HG03378 (cell line): ENCODE data around the gene HMGN5.

Experiments
- ATAC-seq: cut with Tn5 transposase; IDR thresholded peaks from one replicate; pipeline ENCODE4 v1.9.1; 2021; ENCODE audit warnings: mild to moderate bottlenecking, moderate library complexity; ENCODE audit not compliant: unreplicated experiment

HMGN5 gene

GRCh38 chrX:81201671-81202455 lies at the start of gene HMGN5, which contains the start of gene SH3BGRL:
Gene HMGN5, minus strand, starts transcription at chrX:81201913. Its CDS starts 80,364 bp downstream, at chrX:81121549.
Gene SH3BGRL, plus strand, starts transcription at chrX:81202102. Its CDS starts 99 bp downstream, at chrX:81202201.
- ATAC-seq, result peak; percentile 88

- no peak for ATAC-seq
Observed at GRCh38 chrX:81241753-81242152, 40.0 kb upstream of the HMGN5 start.

GRCh38 chrX:81240701-81241331 lies 39.1 kb upstream of the HMGN5 start:
- no peak for ATAC-seq

- no peak for ATAC-seq
Observed at GRCh38 chrX:81238166-81238565, 36.5 kb upstream of the HMGN5 start.

GRCh38 chrX:81237516-81237915 lies 35.8 kb upstream of the HMGN5 start:
- no peak for ATAC-seq

GRCh38 chrX:81232218-81232617 lies 30.5 kb upstream of the HMGN5 start:
- no peak for ATAC-seq

- ATAC-seq, result no peak
Observed at GRCh38 chrX:81231476-81231875, 29.8 kb upstream of the HMGN5 start.

GRCh38 chrX:81229901-81230300 lies 28.2 kb upstream of the HMGN5 start:
- ATAC-seq, result no peak

GRCh38 chrX:81229229-81229628 lies 27.5 kb upstream of the HMGN5 start:
- no peak for ATAC-seq

- ATAC-seq, result no peak
Observed at GRCh38 chrX:81215685-81216084, 14.0 kb upstream of the HMGN5 start.

GRCh38 chrX:81208916-81209315 lies 7.2 kb upstream of the HMGN5 start:
- ATAC-seq, result no peak

- no peak for ATAC-seq
Observed at GRCh38 chrX:81206476-81206875, 4.8 kb upstream of the HMGN5 start.

- no peak for ATAC-seq
Observed at GRCh38 chrX:81205551-81205950, 3.8 kb upstream of the HMGN5 start.

GRCh38 chrX:81202943-81203342 lies 1.2 kb upstream of the HMGN5 start:
- ATAC-seq, result no peak

GRCh38 chrX:81202456-81202819 lies 725 bp upstream of the HMGN5 start:
- ATAC-seq, result no peak

GRCh38 chrX:81201071-81201470 lies 642 bp downstream of the HMGN5 start:
- no peak for ATAC-seq

GRCh38 chrX:81195712-81196111 lies 6.0 kb downstream of the HMGN5 start:
- ATAC-seq, result peak; percentile 97

- no peak for ATAC-seq
Observed at GRCh38 chrX:81195259-81195658, 6.5 kb downstream of the HMGN5 start.

GRCh38 chrX:81174286-81174685 lies 27.4 kb downstream of the HMGN5 start:
- ATAC-seq, result peak; percentile 67

GRCh38 chrX:81168391-81168790 lies 33.3 kb downstream of the HMGN5 start:
- ATAC-seq, result no peak

GRCh38 chrX:81121513-81122363 lies 80.0 kb downstream of the HMGN5 start:
- peak; percentile 96 for ATAC-seq
